HPDE6-E6E7 (cell line): ENCODE results near the gene BLTP2.
A peak's percentile ranks its signal among the peaks of the same experiment; 100 is the strongest.
"Not testable (repeated sequence)": the region's sequence is repeated elsewhere in the genome, so short reads cannot be mapped to it uniquely, and the experiment has no call there.

Source experiments
- DNase-seq: peaks from one replicate; pipeline ENCODE4 v3.0.0; 2011; ENCODE audit warnings: missing footprints; ENCODE audit errors: extremely low spot score

Gene BLTP2

DNA sequence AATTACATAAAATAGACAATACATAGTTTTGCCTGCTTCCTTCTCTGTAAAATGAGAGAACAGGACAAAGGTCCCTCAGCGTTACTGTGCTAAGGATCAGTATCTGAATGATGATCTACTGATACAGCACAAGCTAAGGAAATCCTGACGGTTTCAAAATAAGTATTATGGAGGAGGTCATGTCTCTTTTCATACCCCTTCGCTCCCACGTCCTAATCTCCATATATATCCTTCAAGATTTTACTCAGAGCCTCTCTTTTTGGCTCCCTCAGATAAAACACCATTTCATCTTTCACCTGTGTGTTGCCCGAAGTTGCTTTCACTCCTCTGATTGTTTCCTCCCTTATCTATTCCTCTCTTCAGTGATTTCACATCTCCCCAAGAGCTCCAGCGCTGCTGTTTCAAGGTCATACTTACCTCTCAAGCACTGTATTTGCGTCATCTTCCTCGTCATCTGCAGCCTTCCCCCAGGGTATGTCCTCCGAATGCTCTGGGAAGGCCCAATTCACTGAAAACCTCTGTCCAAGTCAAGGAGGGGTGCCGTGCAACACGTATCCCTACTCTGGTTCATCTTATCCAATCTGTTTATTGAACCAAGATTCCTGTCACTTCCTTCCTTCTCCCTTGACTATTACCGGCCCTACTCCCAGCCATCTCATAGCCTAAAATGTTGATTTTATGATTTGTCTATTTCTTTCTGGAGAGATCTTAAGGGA is 1.2 kb upstream of the BLTP2 start:
- DNase-seq, result no peak

- no peak for DNase-seq
Measured at GRCh38 chr17:28645576-28645939, 600 bp upstream of the BLTP2 start.

- DNase-seq, result peak; percentile 56
Measured at GRCh38 chr17:28643983-28644786, 773 bp downstream of the BLTP2 start.

GRCh38 chr17:28641579-28641978 is 3.4 kb downstream of the BLTP2 start:
- no peak for DNase-seq

GRCh38 chr17:28635506-28635905 is 9.5 kb downstream of the BLTP2 start:
- DNase-seq, result no peak

GRCh38 chr17:28634206-28634865 is 10.6 kb downstream of the BLTP2 start:
- DNase-seq, result no peak

- DNase-seq, result no peak
Measured at GRCh38 chr17:28626818-28627217, 18.1 kb downstream of the BLTP2 start.

- DNase-seq, result no peak
Measured at GRCh38 chr17:28624148-28624547, 20.8 kb downstream of the BLTP2 start.

GRCh38 chr17:28623696-28624095 is 21.3 kb downstream of the BLTP2 start:
- no peak for DNase-seq

- no peak for DNase-seq
Measured at GRCh38 chr17:28622186-28622585, 22.8 kb downstream of the BLTP2 start.

- DNase-seq, result no peak
Measured at GRCh38 chr17:28620010-28620409, 24.9 kb downstream of the BLTP2 start.

GRCh38 chr17:28618464-28618863 is 26.5 kb downstream of the BLTP2 start:
- DNase-seq, result no peak

- no peak for DNase-seq
Measured at GRCh38 chr17:28616281-28616680, 28.7 kb downstream of the BLTP2 start.

- DNase-seq, result no peak
Measured at GRCh38 chr17:28615260-28615940, 29.6 kb downstream of the BLTP2 start.

DNA sequence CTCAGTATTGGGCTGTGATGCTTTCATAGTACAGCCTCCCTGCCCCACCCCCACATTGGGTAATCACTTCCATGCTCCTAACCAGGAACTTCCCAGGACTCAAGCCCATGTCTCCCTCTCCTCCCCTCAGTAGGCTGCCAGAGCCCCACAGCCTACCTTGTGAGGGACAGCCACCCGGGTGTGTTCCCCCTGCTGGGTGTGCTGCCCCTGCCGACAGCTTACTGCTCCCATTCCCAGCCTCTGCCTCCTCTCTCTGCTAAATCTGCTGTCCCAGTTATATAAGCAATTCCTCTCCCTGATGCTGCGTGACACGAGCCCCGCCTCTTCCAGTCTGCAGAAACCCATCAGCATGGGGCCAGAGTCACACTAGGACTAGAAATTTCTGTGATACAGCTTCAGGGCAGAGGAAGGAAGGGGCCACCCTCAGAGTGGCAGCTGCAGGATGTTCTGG is 31.0 kb downstream of the BLTP2 start, which contains the start of gene RSKR:
RSKR (minus strand) TSS at position 255 of the 451 bp plus-strand sequence; CDS start at position 231, 24 bp downstream.
- no peak for DNase-seq

- DNase-seq, result peak; percentile 17
Measured at GRCh38 chr17:28612936-28613872, 31.8 kb downstream of the BLTP2 start.

DNA sequence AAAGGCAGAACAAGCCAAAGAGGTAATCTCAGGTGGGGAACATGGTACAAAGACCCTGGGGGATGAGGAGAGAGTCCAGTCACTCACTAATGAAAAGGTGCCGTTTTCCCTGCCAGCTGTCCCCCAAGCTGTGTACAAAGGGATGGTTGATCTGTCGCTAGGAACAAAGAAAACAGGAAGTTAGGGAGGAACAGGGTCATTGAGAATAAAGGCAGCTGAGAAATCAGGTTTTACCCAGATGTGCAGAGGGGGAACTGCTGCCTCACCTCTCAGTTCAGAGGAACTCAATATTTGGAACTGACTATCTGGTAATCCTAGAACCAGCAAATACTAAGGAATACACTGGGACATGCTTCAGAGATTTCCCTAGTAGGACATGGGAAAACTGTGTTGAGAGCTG is 32.4 kb downstream of the BLTP2 start:
- no peak for DNase-seq

GRCh38 chr17:28610376-28610775 is 34.6 kb downstream of the BLTP2 start:
- DNase-seq, result no peak

DNA sequence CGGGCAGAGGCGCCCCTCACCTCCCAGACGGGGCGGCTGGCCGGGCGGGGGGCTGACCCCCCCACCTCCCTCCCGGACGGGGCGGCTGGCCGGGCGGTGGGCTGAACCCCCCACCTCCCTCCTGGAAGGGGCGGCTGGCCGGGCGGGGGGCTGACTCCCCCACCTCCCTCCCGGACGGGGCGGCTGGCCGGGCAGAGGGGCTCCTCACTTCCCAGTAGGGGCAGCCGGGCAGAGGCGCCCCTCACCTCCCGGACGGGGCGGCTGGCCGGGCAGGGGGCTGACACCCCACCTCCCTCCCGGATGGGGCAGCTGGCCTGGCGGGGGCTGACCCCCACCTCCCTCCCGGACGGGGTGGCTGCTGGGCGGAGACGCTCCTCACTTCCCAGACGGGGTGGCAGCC is 40.9 kb downstream of the BLTP2 start:
- DNase-seq, result not testable (repeated sequence)

DNA sequence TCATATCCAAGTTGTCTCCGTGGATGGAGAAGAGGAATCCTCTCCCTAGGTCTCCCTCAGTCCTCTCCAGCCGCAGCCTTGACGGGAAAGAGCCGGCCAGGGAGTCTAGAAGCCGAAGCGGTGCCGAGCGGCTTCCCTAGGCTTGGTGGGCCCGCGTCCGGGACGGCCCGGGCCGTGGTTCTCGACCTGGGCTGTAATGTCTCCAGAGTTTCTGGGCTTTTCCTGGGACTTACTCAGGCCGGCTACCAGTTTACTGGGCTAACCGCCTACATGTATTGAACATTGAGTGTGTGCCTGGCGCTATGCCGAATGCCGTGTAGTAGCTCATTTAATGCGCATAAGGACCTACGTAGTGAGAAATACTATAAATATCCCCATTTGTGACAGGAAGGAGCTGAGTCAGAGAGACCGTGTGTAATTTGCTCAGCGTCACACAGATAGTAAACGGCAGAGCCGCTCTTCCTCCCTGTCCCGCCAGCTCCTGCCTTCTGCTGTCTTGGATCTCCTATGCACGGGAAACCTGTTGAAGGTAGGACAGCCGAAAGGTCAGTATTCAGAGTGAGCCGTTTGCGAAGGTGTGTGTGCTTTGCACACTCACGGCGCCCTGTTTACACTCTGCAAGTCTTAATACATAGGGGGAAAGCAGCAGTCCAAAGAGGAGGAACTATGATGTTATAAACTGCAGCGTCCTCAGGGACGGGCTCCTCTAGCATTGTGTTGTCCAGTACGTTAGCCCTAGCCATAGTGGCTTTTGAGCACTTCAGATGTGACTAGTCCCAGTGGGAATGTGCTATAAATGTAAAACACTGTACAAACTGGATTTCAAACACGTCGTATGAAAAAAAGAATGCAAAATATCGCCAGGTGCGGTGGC is 45.4 kb downstream of the BLTP2 start:
- DNase-seq, result peak; percentile 54
